Measurements from ENCODE around the gene PAPSS2. TPM values are rescaled to one million over a fixed set of nuclear protein-coding genes. Genes with fewer than 3 reads are reported as not detected.
"Not testable (repeated sequence)": the region's sequence is repeated elsewhere in the genome, so short reads cannot be mapped to it uniquely, and the experiment has no call there.

The PAPSS2 gene
- total RNA-seq (2.4 and 5.4 TPM in 2 replicates), polyA plus RNA-seq (3.5 and 6.4 TPM in 2 replicates)

DNA sequence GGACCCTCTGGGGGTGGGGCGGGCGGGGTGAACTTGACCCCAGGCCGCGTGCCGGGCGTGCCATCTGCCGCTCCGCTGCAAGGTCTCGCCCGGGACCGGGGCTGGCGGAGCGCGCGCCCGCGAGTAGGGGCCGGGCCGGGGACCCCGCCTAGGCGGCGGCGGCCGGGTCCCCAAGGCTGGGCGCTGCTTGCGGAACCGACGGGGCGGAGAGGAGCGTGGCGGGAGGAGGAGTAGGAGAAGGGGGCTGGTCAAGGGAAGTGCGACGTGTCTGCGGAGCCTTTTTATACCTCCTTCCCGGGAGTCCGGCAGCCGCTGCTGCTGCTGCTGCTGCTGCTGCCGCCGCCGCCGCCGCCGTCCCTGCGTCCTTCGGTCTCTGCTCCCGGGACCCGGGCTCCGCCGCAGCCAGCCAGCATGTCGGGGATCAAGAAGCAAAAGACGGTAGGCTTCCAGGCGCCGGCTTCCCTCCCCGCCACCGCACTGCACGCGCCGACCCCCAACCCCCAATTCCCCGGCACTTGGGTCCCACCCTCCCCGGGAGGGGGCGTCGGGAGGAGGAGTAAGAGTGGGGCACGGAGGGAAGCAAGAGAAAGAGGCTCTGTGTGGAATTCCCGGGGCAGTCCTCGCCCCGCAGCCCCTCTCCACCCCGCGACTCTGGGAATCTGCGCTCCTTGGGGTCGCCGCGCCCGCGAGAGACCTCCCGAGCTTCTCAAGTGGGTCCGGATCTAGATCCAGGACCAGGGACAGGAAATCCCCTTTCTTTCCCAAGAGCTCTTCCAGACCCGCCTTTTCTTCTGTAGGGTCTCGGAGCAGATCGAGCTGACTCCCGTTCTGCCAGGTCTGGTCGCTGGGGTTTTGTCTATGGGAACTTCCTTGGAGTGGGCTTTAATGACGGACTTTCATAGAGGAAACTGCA lies at the start of gene PAPSS2:
Gene PAPSS2 (plus strand): TSS at position 308 of the 913 bp plus-strand sequence. CDS start 104 bp downstream, at position 412.
- H3K27ac ChIP-seq: no peak within 1 kb of the TSS

DNA sequence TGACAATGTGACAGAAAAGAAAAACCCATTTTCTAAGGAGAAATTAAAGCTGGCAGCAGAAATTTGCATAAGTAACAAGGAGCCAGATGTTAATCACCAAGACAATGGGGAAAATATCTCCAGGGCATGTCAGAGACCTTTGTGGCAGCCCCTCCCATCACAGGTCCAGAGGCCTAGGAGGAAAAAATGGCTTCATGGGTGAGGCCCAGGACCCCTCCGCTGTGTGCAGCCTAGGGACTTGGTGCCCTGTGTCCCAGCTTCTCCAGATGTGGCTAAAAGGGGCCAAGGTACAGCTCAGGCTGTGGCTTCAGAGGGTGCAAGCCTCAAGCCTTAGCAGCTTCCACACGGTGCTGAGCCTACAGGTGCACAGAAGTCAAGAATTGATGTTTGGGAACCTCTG lies 48.3 kb upstream of the PAPSS2 start:
- not testable (repeated sequence) for H3K27ac ChIP-seq, H3K4me3 ChIP-seq

More for the DNA sequence above, at the start of gene PAPSS2:
- TF ChIP-seq CTCF (IDR thresholded peaks at IDR 0.05; ENCODE audit: low read depth, low read length): peak; percentile 25
- H3K36me3 ChIP-seq: no peaks in the 10 kb centered on the region
- H3K9me3 ChIP-seq (ENCODE audit: low read depth): no peaks in the 10 kb centered on the region
- peak within 1 kb of the TSS; percentile 79 for H3K4me3 ChIP-seq
- peak; percentile 65 to 83 for DNase-seq (ENCODE audit: low read depth in 1 of 2, low spot score in 1 of 2)
- no peaks in the 10 kb centered on the region for H3K27me3 ChIP-seq
- peaks cover 4% of the 10 kb centered on the region for H3K4me1 ChIP-seq (ENCODE audit: low read depth)

GRCh38 chr10:87612115-87612514 lies 47.6 kb upstream of the PAPSS2 start:
- Histone ChIP-seq H3K27me3 (no peaks in the 10 kb centered on the region), H3K4me1 (ENCODE audit: low read depth) (no peaks in the 10 kb centered on the region), H3K36me3 (no peaks in the 10 kb centered on the region), H3K27ac (no peak overlapping the region), H3K4me3 (no peak overlapping the region), H3K9me3 (ENCODE audit: low read depth) (no peaks in the 10 kb centered on the region)
- TF ChIP-seq CTCF (IDR thresholded peaks at IDR 0.05; ENCODE audit: low read depth, low read length): no peak
- DNase-seq (ENCODE audit: low read depth in 1 of 2, low spot score in 1 of 2): no peak

More for the DNA sequence above, 48.3 kb upstream of the PAPSS2 start:
- H3K9me3 ChIP-seq (ENCODE audit: low read depth); DNase-seq (ENCODE audit: low read depth in 1 of 2, low spot score in 1 of 2); H3K36me3 ChIP-seq; H3K4me1 ChIP-seq (ENCODE audit: low read depth); H3K27me3 ChIP-seq: not testable (repeated sequence)

DNA sequence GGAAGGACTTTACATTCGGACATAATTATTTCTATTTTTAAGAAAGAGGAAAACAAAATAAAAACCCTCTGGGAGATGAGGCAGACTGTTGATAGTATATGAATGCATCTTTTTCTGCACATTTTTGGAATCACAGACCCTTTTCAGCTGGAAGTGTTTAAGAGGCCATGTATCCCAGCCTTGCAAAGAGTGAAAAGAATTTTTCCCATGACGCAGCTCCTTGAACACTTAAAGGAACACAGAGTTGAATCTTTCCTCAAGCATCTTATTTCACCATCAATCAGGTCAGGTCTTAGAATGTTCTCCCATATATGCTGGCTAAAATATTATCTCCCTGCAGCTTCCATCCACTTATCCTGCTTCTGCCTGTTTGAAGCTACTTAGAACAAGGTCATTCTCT lies 45.9 kb upstream of the PAPSS2 start:
- DNase-seq (ENCODE audit: low read depth in 1 of 2, low spot score in 1 of 2): no peak
- Histone ChIP-seq H3K27ac (no peak overlapping the region), H3K27me3 (no peaks in the 10 kb centered on the region), H3K4me1 (ENCODE audit: low read depth) (no peaks in the 10 kb centered on the region), H3K4me3 (no peak overlapping the region), H3K9me3 (ENCODE audit: low read depth) (no peaks in the 10 kb centered on the region), H3K36me3 (no peaks in the 10 kb centered on the region)
- TF ChIP-seq CTCF (IDR thresholded peaks at IDR 0.05; ENCODE audit: low read depth, low read length): no peak

DNA sequence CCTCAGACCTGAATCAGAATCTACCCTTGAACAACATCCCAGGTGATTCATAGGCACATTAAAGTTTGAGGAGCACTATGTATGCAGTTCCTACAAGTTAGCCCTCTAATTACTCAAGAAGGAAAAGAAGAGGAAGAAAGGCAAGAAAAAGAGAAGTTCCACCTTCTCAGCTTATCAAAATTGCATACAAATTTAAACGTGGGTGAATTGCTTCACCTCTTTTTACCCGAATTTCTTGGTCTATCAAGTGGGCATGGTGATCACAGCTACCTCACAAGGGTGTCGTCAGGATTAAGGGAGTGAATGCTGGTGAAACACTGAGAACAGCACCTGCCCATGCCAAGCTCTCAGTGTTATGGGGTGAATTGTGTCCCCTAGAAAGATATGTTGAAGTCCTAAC lies 43.8 kb upstream of the PAPSS2 start:
- H3K27me3 ChIP-seq: no peaks in the 10 kb centered on the region
- no peaks in the 10 kb centered on the region for H3K9me3 ChIP-seq (ENCODE audit: low read depth)
- H3K27ac ChIP-seq: no peak overlapping the region
- DNase-seq (ENCODE audit: low read depth in 1 of 2, low spot score in 1 of 2): no peak
- no peak overlapping the region for H3K4me3 ChIP-seq
- no peaks in the 10 kb centered on the region for H3K36me3 ChIP-seq
- no peaks in the 10 kb centered on the region for H3K4me1 ChIP-seq (ENCODE audit: low read depth)
- TF ChIP-seq CTCF (IDR thresholded peaks at IDR 0.05; ENCODE audit: low read depth, low read length): no peak

DNA sequence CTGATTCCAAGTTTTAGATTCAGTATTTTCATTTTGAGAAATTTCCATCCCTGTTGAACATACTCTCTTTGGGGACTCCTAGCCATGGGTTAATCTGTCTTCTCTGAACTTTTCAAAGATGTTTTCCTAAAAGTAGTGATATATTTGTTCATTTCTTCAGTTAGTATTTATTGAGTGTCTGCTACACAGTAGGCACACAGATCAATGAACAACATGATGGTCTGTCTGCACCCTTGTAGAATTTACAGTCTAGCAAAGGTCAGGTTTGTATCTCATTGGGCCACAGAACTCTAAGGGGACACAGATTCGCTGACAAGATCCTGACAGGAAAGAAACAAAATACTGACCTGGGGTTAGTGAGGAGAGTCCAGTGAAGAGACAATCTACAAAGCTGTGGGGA lies 42.2 kb upstream of the PAPSS2 start:
- Histone ChIP-seq H3K27ac (no peak overlapping the region), H3K36me3 (no peaks in the 10 kb centered on the region), H3K4me1 (ENCODE audit: low read depth) (no peaks in the 10 kb centered on the region), H3K4me3 (no peak overlapping the region), H3K9me3 (ENCODE audit: low read depth) (no peaks in the 10 kb centered on the region), H3K27me3 (no peaks in the 10 kb centered on the region)
- TF ChIP-seq CTCF (IDR thresholded peaks at IDR 0.05; ENCODE audit: low read depth, low read length): no peak
- no peak for DNase-seq (ENCODE audit: low read depth in 1 of 2, low spot score in 1 of 2)

Measured in cardiac muscle cell (in vitro differentiated cells and primary cell).